ENCODE data around the gene GTF2F2. TPM values are rescaled to one million over a fixed set of nuclear protein-coding genes. Genes with fewer than 3 reads are reported as not detected.

The GTF2F2 gene
- total RNA-seq, 2 experiments from 2014 or later: 25.4 to 26.0 TPM

GRCh38 chr13:45136741-45137504 is 16.6 kb downstream of the GTF2F2 start:
- no peak for DNase-seq
- H3K27me3 Mint-ChIP-seq: no peaks in the 10 kb centered on the region
- no peak overlapping the region for H3K4me3 Mint-ChIP-seq
- peaks cover 7% of the 10 kb centered on the region for H3K4me1 Mint-ChIP-seq (ENCODE audit: low read depth)
- H3K36me3 Mint-ChIP-seq: peaks cover 22% of the 10 kb centered on the region
- no peak overlapping the region for H3K27ac Mint-ChIP-seq
- POLR2A ChIA-PET: no interaction called here
- intact Hi-C loops (cut with micrococcal nuclease): no loop called here
- H3K9me3 Mint-ChIP-seq: peaks cover 20% of the 10 kb centered on the region
- CTCF ChIA-PET: no interaction called here

DNA sequence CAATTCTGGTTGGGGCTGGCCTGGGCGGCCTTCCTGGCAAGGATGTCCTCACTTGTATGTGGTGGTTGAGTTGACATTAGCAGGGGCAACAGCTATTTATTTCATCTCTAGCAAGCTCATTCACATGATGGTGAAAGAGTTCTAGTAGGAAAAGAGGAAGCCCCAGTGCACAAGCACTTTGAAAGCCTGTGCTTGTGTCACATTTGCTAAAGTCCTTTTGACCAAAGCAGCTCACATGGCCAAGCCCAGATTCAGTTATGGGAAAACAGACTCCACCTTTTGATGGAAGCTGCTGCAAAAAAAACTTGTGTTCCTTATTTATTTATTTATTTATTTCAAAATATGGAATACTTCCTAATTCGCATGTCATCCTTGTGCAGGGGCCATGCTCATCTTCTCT is 17.2 kb downstream of the GTF2F2 start:
- DNase-seq: no peak
- Mint-ChIP-seq H3K4me1 (ENCODE audit: low read depth) (peaks cover 2% of the 10 kb centered on the region), H3K27me3 (no peaks in the 10 kb centered on the region), H3K4me3 (no peak overlapping the region), H3K27ac (no peak overlapping the region), H3K9me3 (peaks cover 15% of the 10 kb centered on the region), H3K36me3 (peaks cover 17% of the 10 kb centered on the region)
- ChIA-PET CTCF (no interaction called here), POLR2A (no interaction called here)
- intact Hi-C loops (cut with micrococcal nuclease): no loop called here

DNA sequence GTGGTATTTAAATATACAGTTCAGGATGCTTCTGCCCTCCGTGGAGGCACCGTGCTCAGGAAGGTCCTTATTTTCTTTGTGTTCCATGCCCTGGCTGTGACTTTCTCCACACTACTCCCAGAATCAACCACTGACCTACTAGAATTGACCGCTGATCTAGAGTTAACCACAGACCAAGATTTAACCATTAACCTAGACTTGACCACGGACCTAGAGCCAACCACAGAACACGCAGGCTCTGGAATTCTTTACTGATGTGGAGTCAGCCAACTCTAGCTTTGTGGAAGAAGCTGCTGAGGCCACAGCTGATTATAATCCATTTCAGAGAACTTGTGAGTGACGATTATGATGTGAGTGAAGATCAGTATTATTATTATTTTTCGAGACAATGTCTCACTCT is 18.0 kb downstream of the GTF2F2 start:
- no peak overlapping the region for H3K4me3 Mint-ChIP-seq
- peaks cover 10% of the 10 kb centered on the region for H3K9me3 Mint-ChIP-seq
- no peaks in the 10 kb centered on the region for H3K4me1 Mint-ChIP-seq (ENCODE audit: low read depth)
- ChIA-PET CTCF (interaction anchor here (1.3 kb wide), 1 partner anchor 91 kb away, joined by 3 read pairs; no protein-coding TSS in a partner anchor), POLR2A (no interaction called here)
- DNase-seq: no peak
- H3K36me3 Mint-ChIP-seq: peaks cover 13% of the 10 kb centered on the region
- no peaks in the 10 kb centered on the region for H3K27me3 Mint-ChIP-seq
- H3K27ac Mint-ChIP-seq: no peak overlapping the region
- intact Hi-C loops (cut with micrococcal nuclease): no loop called here

DNA sequence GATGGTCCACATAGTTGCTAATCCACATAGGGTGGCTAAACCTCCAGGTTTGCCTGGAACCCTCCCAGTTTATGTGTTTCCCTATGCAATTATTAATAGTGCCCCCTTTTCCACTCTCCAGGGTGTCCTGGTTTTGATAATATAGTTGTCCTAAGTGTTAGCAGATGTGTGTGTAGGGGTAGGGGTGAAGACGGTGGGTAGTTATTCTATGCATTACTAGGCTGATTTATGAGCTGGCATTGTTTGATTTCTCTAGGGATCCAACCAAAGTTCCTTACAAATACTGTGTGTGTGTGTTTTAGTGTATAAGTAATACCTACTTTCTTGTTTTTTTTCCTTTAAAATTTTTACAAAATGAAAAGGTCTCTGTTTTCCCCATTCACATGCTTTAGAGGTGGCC is 21.1 kb downstream of the GTF2F2 start:
- Mint-ChIP-seq H3K4me1 (ENCODE audit: low read depth) (peaks cover under 1% of the 10 kb centered on the region), H3K4me3 (no peak overlapping the region), H3K36me3 (peaks cover 11% of the 10 kb centered on the region), H3K27ac (no peak overlapping the region), H3K9me3 (no peaks in the 10 kb centered on the region), H3K27me3 (no peaks in the 10 kb centered on the region)
- no peak for DNase-seq
- ChIA-PET CTCF (no interaction called here), POLR2A (no interaction called here)
- intact Hi-C loops (cut with micrococcal nuclease): no loop called here

- Mint-ChIP-seq H3K9me3 (no peaks in the 10 kb centered on the region), H3K27me3 (no peaks in the 10 kb centered on the region), H3K27ac (no peak overlapping the region), H3K4me3 (no peak overlapping the region), H3K4me1 (ENCODE audit: low read depth) (peaks cover 8% of the 10 kb centered on the region), H3K36me3 (peaks cover 11% of the 10 kb centered on the region)
- no peak for DNase-seq
- ChIA-PET POLR2A (no interaction called here), CTCF (no interaction called here)
- intact Hi-C loops (cut with micrococcal nuclease): no loop called here
Measured at GRCh38 chr13:45142440-45143345, 22.4 kb downstream of the GTF2F2 start.

DNA sequence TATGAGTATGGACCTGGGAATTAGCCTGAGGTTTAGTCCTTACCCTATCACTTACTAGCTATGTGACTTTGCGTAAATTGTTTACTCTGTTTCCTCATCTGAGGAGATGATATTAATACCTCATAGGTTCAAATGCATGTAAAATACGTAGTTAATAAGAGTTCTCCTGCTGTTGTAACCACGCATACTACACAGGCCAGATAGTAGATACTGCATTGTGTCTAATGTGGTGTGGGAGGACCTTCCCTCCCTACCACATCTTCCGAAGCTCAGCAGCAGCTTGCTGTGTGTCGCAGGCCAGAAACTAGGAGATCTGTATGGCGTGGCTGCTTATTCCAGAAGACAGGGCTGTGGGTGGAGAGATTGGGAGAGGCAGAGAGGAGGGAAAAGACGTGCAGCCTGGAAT is 23.0 kb downstream of the GTF2F2 start:
- ChIA-PET CTCF (no interaction called here), POLR2A (no interaction called here)
- Mint-ChIP-seq H3K9me3 (no peaks in the 10 kb centered on the region), H3K27ac (no peak overlapping the region), H3K36me3 (peaks cover 6% of the 10 kb centered on the region), H3K4me3 (no peak overlapping the region), H3K4me1 (ENCODE audit: low read depth) (peaks cover 8% of the 10 kb centered on the region), H3K27me3 (no peaks in the 10 kb centered on the region)
- DNase-seq: no peak
- intact Hi-C loops (cut with micrococcal nuclease): no loop called here

- no peak for DNase-seq
- H3K4me3 Mint-ChIP-seq: no peak overlapping the region
- CTCF ChIA-PET: no interaction called here
- POLR2A ChIA-PET: no interaction called here
- H3K27ac Mint-ChIP-seq: no peak overlapping the region
- intact Hi-C loops (cut with micrococcal nuclease): no loop called here
- peaks cover 8% of the 10 kb centered on the region for H3K4me1 Mint-ChIP-seq (ENCODE audit: low read depth)
- H3K36me3 Mint-ChIP-seq: peaks cover 14% of the 10 kb centered on the region
- no peaks in the 10 kb centered on the region for H3K27me3 Mint-ChIP-seq
- H3K9me3 Mint-ChIP-seq: no peaks in the 10 kb centered on the region
Measured at GRCh38 chr13:45149964-45150363, 29.7 kb downstream of the GTF2F2 start.

DNA sequence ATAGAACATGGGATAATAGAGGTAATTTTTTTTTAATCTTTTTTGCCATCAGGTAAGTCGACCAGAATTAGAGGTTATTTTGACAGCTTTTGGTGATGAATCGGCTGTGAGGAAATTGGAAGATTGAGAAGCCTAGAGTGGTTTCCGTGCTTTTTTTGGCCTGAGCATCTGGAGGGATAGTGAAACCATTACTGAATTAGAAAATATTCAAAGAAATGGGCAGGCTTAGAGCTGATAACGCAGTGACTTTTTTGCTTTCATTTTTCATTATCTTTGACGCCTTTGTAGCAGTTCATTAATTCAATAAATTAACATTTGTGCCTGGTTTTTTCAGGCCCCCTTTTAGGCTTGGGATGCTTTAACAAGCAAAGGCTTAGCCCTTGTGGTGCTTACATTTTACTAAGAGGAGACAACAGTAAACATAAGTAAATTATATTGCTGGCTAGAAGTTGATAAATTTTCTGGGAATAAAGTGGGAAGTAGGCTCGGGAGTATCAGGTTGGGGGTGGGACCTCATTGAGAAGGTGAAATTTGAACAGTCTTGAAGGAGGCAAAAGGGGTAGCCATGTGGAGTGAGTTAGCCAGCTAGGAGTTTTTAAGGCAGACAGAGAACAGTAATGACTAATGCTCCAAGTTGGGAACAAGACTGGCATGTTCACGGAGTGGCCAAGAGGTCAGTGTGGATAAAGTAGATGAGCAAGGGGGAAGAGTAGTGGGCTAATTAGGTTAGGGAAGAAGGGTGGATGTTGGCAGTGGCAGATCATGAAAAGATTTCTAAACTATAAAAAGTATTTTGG is 36.5 kb downstream of the GTF2F2 start:
- Mint-ChIP-seq H3K9me3 (peaks cover 10% of the 10 kb centered on the region), H3K27ac (no peak overlapping the region), H3K36me3 (peaks cover 46% of the 10 kb centered on the region), H3K4me3 (no peak overlapping the region), H3K27me3 (no peaks in the 10 kb centered on the region), H3K4me1 (ENCODE audit: low read depth) (no peaks in the 10 kb centered on the region)
- CTCF ChIA-PET: no interaction called here
- no peak for DNase-seq
- POLR2A ChIA-PET: interaction anchor here (1.9 kb wide), 1 partner anchor 11 kb away, joined by 4 read pairs; no protein-coding TSS in a partner anchor
- intact Hi-C loops (cut with micrococcal nuclease): no loop called here

DNA sequence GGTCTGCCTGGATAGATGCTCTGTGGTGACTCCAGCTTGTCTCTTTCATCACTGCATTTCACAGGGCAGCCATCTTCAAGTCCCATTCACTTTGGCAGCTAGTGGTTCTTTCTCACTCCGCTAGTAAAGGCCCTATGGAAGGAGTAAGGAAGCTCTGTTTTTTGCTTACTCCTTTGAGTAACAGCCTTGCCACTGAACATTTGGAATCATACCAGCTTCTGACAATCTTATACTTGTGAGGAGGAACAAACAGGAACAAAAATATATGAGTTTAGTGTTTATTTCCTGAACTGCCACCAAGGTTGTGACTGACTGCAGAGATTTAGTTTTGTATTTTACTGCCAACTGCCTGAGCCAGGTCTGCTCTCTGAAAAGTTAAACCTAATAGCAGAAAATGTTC is 41.9 kb downstream of the GTF2F2 start:
- H3K4me1 Mint-ChIP-seq (ENCODE audit: low read depth): peaks cover 3% of the 10 kb centered on the region
- DNase-seq: no peak
- H3K4me3 Mint-ChIP-seq: no peak overlapping the region
- peaks cover 27% of the 10 kb centered on the region for H3K36me3 Mint-ChIP-seq
- H3K27ac Mint-ChIP-seq: no peak overlapping the region
- H3K27me3 Mint-ChIP-seq: no peaks in the 10 kb centered on the region
- POLR2A ChIA-PET: no interaction called here
- H3K9me3 Mint-ChIP-seq: peaks cover 10% of the 10 kb centered on the region
- intact Hi-C loops (cut with micrococcal nuclease): no loop called here
- CTCF ChIA-PET: no interaction called here

DNA sequence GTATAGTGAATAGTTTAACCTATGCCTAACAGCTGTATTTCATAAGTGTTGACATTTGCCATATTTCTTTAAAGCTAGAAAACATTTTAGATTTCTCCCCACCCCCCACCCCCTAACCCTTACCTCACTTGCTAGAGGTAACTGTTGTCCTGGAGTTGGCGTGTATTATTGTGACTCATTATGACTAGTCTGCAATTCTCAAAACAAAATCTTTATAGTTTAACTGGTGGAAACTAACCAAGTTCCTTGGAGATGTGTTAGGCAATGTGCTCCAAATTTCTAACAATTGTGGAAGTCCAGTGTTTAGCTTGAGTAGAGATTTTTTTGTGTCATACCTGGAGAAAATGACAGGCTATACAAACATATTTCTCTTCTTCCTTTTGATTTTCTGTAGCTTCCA is 42.5 kb downstream of the GTF2F2 start:
- no peak overlapping the region for H3K4me3 Mint-ChIP-seq
- ChIA-PET CTCF (no interaction called here), POLR2A (no interaction called here)
- H3K36me3 Mint-ChIP-seq: peaks cover 22% of the 10 kb centered on the region
- intact Hi-C loops (cut with micrococcal nuclease): no loop called here
- no peaks in the 10 kb centered on the region for H3K27me3 Mint-ChIP-seq
- DNase-seq: no peak
- H3K9me3 Mint-ChIP-seq: peaks cover 8% of the 10 kb centered on the region
- no peak overlapping the region for H3K27ac Mint-ChIP-seq
- H3K4me1 Mint-ChIP-seq (ENCODE audit: low read depth): peaks cover 3% of the 10 kb centered on the region

- Mint-ChIP-seq H3K27ac (no peak overlapping the region), H3K4me3 (no peak overlapping the region), H3K4me1 (ENCODE audit: low read depth) (peaks cover 11% of the 10 kb centered on the region), H3K27me3 (no peaks in the 10 kb centered on the region), H3K36me3 (peaks cover 13% of the 10 kb centered on the region), H3K9me3 (no peaks in the 10 kb centered on the region)
- intact Hi-C loops (cut with micrococcal nuclease): no loop called here
- DNase-seq: no peak
- ChIA-PET POLR2A (interaction anchor here (0.8 kb wide), 1 partner anchor 32 kb away, joined by 3 read pairs; no protein-coding TSS in a partner anchor), CTCF (no interaction called here)
Measured at GRCh38 chr13:45166858-45167257, 46.5 kb downstream of the GTF2F2 start.

All from activated CD4-positive, alpha-beta memory T cell treated with anti-CD3 and anti-CD28 coated beads for 36 hours (primary cell).